B cell (primary cell): ENCODE measurements around the gene FSTL3. TPM values are rescaled to one million over a fixed set of nuclear protein-coding genes. Genes with fewer than 3 reads are reported as not detected.
"Not testable (repeated sequence)": the region's sequence is repeated elsewhere in the genome, so short reads cannot be mapped to it uniquely, and the experiment has no call there.

Experiments used
- ATAC-seq: fragments of 200-7000 bp; cut with Tn5 transposase; one replicate; pipeline ENCODE4 v1.10.0; 2021; ENCODE audit warnings: low read depth, mild to moderate bottlenecking, moderate number of reproducible peaks, moderate library complexity
- CTCF ChIA-PET: fragments of 350-600 bp; sonication (Branson Sonifier 250); formaldehyde crosslinking; loops from one replicate; lab custom pipeline; 2021; ENCODE audit warnings: antibody characterized with exemption, inconsistent platforms; lab: Charles Lee
- POLR2A ChIA-PET: fragments of 350-600 bp; sonication (Branson Sonifier 250); formaldehyde crosslinking; loops from one replicate; lab custom pipeline; 2021; ENCODE audit warnings: antibody characterized with exemption; lab: Charles Lee
- DNase-seq: peaks from one replicate; pipeline ENCODE4 v3.0.0; 2013
- H2AFZ ChIP-seq: 2 replicates; pipeline ENCODE4 v1.6.1; 2012; ENCODE audit warnings: mild to moderate bottlenecking, low read depth, low read length; ENCODE audit not compliant: insufficient read depth, poor library complexity, severe bottlenecking
- H3K27ac ChIP-seq, 2 donors: 1 replicate in 1 of 2; 2 replicates in 1 of 2; pipeline ENCODE4 v1.5.1; 2012 to 2013; ENCODE audit warnings: low read length in 2 of 2, mild to moderate bottlenecking in 2 of 2, moderate library complexity in 1 of 2
- H3K27me3 ChIP-seq, 4 experiments: fragments of 200-600 bp in 1 of 4; sonication (generic) in 1 of 4; replicated peaks in 1 of 4; 1 replicate in 2 of 4; 2 replicates in 2 of 4; pipeline versions ENCODE4 v1.6.1 to v1.7.0; 2013 to 2016; ENCODE audit warnings: low read length in 3 of 4, mild to moderate bottlenecking in 2 of 4, mixed read lengths in 1 of 4, moderate library complexity in 1 of 4; ENCODE audit not compliant: insufficient read depth in 4 of 4, control insufficient read depth in 3 of 4; ENCODE audit errors: control extremely low read depth in 1 of 4
- H3K36me3 ChIP-seq, 2 experiments: replicated peaks in 1 of 2; 1 replicate in 1 of 2; 2 replicates in 1 of 2; pipeline versions ENCODE4 v1.6.1 to v1.7.1; 2013; ENCODE audit warnings: low read length in 1 of 2; ENCODE audit not compliant: insufficient read depth in 2 of 2, control insufficient read depth in 1 of 2; ENCODE audit errors: control extremely low read depth in 1 of 2, extremely low read depth in 1 of 2
- H3K4me1 ChIP-seq, 2 donors: fragments of 200-600 bp in 1 of 2; sonication (generic) in 1 of 2; 1 replicate in 1 of 2; 2 replicates in 1 of 2; pipeline versions ENCODE4 v1.5.1 to v1.6.1; 2013 to 2017; ENCODE audit warnings: low read length in 2 of 2; ENCODE audit not compliant: control insufficient read depth in 2 of 2, insufficient read depth in 2 of 2
- H3K4me2 ChIP-seq: replicated peaks from 2 replicates; pipeline ENCODE3; 2012; ENCODE audit warnings: mild to moderate bottlenecking, low read depth, low read length; ENCODE audit not compliant: poor library complexity, severe bottlenecking
- H3K4me3 ChIP-seq, 5 experiments: fragments of 200-600 bp in 1 of 5; sonication (generic) in 1 of 5; 1 replicate in 3 of 5; 2 replicates in 2 of 5; pipeline versions ENCODE4 v1.5.1 to v1.7.0; 2011 to 2016; ENCODE audit warnings: low read length in 4 of 5, mild to moderate bottlenecking in 4 of 5, low read depth in 2 of 5, control low read depth in 1 of 5, moderate library complexity in 1 of 5; ENCODE audit not compliant: insufficient read depth in 1 of 5; ENCODE audit errors: control extremely low read depth in 1 of 5, extremely low read depth in 1 of 5
- H3K79me2 ChIP-seq: fragments of 200-600 bp; sonication (generic); one replicate; pipeline ENCODE4 v1.6.0; 2016; ENCODE audit warnings: low read length; ENCODE audit not compliant: control insufficient read depth, insufficient read depth
- H3K9ac ChIP-seq: fragments of 200-600 bp; sonication (generic); 2 replicates; pipeline ENCODE4 v1.6.1; 2017; ENCODE audit warnings: mild to moderate bottlenecking, low read length, moderate library complexity
- H3K9me3 ChIP-seq, 3 donors: one replicate each; pipeline versions ENCODE4 v1.6.1 to v1.7.1; 2013; ENCODE audit warnings: low read length in 2 of 3; ENCODE audit not compliant: control insufficient read depth in 2 of 3, insufficient read depth in 1 of 3; ENCODE audit errors: control extremely low read depth in 1 of 3
- H4K20me1 ChIP-seq: 2 replicates; pipeline ENCODE4 v1.6.0; 2012; ENCODE audit warnings: mild to moderate bottlenecking, low read length; ENCODE audit not compliant: insufficient read depth, control insufficient read depth, poor library complexity, severe bottlenecking
- H3K27ac Mint-ChIP-seq: one replicate; pipeline ENCODE4 v1.8.0; 2021; ENCODE audit warnings: mixed read lengths
- H3K27me3 Mint-ChIP-seq: one replicate; pipeline ENCODE4 v1.8.0; 2021; ENCODE audit warnings: mixed read lengths
- H3K4me1 Mint-ChIP-seq: one replicate; pipeline ENCODE4 v1.8.0; 2021; ENCODE audit warnings: mixed read lengths
- H3K4me3 Mint-ChIP-seq: one replicate; pipeline ENCODE4 v1.8.0; 2021; ENCODE audit warnings: mixed read lengths
- H3K9me3 Mint-ChIP-seq: one replicate; pipeline ENCODE4 v1.8.0; 2022; ENCODE audit warnings: mixed read lengths; ENCODE audit not compliant: insufficient read depth
- EZH2 ChIP-seq: IDR thresholded peaks from 2 replicates; pipeline ENCODE4 v1.6.1; 2012; ENCODE audit warnings: borderline replicate concordance, low read depth, mild to moderate bottlenecking, moderate library complexity, low read length; ENCODE audit not compliant: insufficient read depth, poor library complexity, severe bottlenecking
- WGBS: methylation state at CpG from one replicate; pipeline ENCODE4 v1.1.5; 2013; ENCODE audit warnings: missing lambda C conversion rate; ENCODE audit not compliant: insufficient coverage; 5-methylcytosine and 5-hydroxymethylcytosine counted together
- intact Hi-C: fragments of 100-400 bp; cut with micrococcal nuclease; formaldehyde crosslinking; loops from one replicate; pipeline ENCODE4 v1.10.0; 2022
- polyA plus RNA-seq: library from polyadenylated mRNA; depleted of rRNA; stranded (reverse); fragments of >200 nt; gene quantifications from 2 replicates; pipeline ENCODE4 v1.2.3, GENCODE V29; 2012
- total RNA-seq, 2 donors: library from RNA; stranded (reverse); fragments of 120-200 nt in 1 of 2; gene quantifications; 1 replicate in 1 of 2; 2 replicates in 1 of 2; pipeline versions ENCODE4 v1.2.3 to v1.2.4, GENCODE V29; 2013 to 2022
- TF ChIP-seq, protein P1 (sequence below): fragments of 200-600 bp; IDR thresholded peaks from one replicate; pipeline ENCODE4 v1.8.0; 2022; ENCODE audit warnings: antibody characterized with exemption, mild to moderate bottlenecking

The FSTL3 gene
- total and polyA plus RNA-seq, 2 donors (not counting 1 experiment from before 2014, with no cell fraction given) = 2.6 to 5.8 TPM

DNA sequence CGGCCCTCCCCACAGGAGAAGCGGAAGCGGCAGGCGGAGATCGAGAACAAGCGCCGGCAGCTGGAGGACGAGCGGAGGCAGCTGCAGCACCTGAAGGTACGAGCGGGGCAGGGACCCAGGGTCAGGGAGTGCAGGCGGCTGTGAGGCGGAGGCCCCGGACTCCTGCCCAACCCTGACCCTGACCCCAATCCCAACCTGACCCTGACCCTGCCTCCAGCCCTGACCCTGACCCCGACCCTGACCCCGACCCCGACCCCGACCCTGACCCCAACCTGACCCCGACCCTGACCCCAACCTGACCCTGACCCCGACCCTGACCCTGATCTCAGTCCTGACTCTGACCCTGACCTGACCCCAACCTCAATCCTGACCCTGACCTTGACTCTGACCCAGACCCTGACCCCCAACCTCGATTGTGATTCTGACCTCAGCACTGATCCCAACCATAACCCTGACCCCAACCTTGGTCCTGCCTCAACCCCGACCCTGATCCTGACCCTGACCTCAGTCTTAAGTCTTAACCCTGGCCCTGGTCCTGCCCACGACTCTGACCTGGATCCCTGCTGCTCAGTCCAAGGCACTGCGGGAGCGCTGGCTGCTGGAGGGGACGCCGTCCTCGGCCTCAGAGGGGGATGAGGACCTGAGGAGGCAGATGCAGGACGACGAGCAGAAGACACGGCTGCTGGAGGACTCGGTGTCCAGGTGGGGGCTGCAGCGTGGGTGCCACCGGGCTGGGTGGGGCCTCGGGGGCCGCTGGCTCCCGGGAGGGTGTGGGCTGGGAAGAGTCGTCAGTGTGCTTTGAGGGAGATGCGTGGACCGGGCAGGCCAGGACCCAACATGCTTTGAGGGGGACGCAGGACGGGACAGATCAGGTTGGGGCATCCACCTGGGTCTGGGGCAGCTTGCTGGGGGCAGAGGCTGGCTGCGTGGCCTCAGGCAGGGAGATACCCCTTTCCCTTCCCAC, 51.1 kb downstream of the FSTL3 start:
- POLR2A ChIA-PET = no interaction called here
- H3K36me3 ChIP-seq = no peaks in the 10 kb centered on the region
- H3K27ac ChIP-seq = no peak overlapping the region
- no peak overlapping the region for H3K4me3 ChIP-seq
- no peak for DNase-seq
- intact Hi-C loops = no loop called here
- H4K20me1 ChIP-seq = no peaks in the 10 kb centered on the region
- H3K27me3 Mint-ChIP-seq = peaks cover 3% of the 10 kb centered on the region
- no peak overlapping the region for H3K9ac ChIP-seq
- no peaks in the 10 kb centered on the region for H3K79me2 ChIP-seq
- H3K4me1 Mint-ChIP-seq = peaks cover 10% of the 10 kb centered on the region
- TF ChIP-seq EZH2 = no peak
- TF ChIP-seq, protein P1, sequence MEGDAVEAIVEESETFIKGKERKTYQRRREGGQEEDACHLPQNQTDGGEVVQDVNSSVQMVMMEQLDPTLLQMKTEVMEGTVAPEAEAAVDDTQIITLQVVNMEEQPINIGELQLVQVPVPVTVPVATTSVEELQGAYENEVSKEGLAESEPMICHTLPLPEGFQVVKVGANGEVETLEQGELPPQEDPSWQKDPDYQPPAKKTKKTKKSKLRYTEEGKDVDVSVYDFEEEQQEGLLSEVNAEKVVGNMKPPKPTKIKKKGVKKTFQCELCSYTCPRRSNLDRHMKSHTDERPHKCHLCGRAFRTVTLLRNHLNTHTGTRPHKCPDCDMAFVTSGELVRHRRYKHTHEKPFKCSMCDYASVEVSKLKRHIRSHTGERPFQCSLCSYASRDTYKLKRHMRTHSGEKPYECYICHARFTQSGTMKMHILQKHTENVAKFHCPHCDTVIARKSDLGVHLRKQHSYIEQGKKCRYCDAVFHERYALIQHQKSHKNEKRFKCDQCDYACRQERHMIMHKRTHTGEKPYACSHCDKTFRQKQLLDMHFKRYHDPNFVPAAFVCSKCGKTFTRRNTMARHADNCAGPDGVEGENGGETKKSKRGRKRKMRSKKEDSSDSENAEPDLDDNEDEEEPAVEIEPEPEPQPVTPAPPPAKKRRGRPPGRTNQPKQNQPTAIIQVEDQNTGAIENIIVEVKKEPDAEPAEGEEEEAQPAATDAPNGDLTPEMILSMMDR = no peak
- H3K27ac Mint-ChIP-seq = no peak overlapping the region
- peaks cover 0 to 12% (median 0%) of the 10 kb centered on the region in 4 experiments for H3K27me3 ChIP-seq
- 86% methylated on average over 40 of the region's 43 CpGs for WGBS
- CTCF ChIA-PET = no interaction called here
- ATAC-seq = no peak
- no peaks in the 10 kb centered on the region for H3K9me3 Mint-ChIP-seq
- peaks cover 8 to 15% of the 10 kb centered on the region in 2 donors for H3K4me1 ChIP-seq
- H3K4me2 ChIP-seq = no peak overlapping the region
- H3K4me3 Mint-ChIP-seq = no peak overlapping the region
- H2AFZ ChIP-seq = no peak overlapping the region
- peaks cover 0 to 7% (median 0%) of the 10 kb centered on the region in 3 donors for H3K9me3 ChIP-seq

DNA sequence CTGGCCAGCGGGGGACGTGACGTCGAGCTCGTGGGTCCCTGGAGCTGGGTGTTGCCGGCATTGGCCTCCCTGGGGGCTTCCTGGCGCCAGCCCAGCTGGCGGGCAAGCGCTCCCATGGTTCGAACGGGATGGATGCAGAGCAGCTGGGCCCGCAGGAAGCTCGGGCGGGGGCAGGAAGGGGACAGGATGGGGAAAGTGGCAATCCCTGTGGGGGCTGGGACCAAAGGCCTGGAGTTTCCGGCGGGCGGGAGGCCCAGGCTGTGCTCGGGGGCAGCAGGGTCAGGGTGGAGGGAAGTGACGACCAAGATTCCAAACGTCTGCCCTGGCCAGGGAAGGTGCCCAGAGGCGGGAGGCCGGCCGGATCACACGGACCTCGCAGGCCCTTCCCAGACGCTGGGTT, 51.8 kb downstream of the FSTL3 start:
- Mint-ChIP-seq H3K4me3 (no peak overlapping the region), H3K27ac (no peak overlapping the region), H3K27me3 (peaks cover 3% of the 10 kb centered on the region), H3K4me1 (peaks cover 5% of the 10 kb centered on the region), H3K9me3 (no peaks in the 10 kb centered on the region)
- no peaks in the 10 kb centered on the region for H3K79me2 ChIP-seq
- H3K4me2 ChIP-seq = no peak overlapping the region
- no peak for DNase-seq
- H4K20me1 ChIP-seq = no peaks in the 10 kb centered on the region
- no peaks in the 10 kb centered on the region for H3K36me3 ChIP-seq
- H3K9me3 ChIP-seq = peaks cover 0 to 2% (median 0%) of the 10 kb centered on the region in 3 donors
- no peak overlapping the region for H3K9ac ChIP-seq
- H3K4me1 ChIP-seq = peaks cover under 1 to 8% of the 10 kb centered on the region in 2 donors
- intact Hi-C loops = no loop called here
- CTCF ChIA-PET = no interaction called here
- POLR2A ChIA-PET = no interaction called here
- H3K27ac ChIP-seq = no peak overlapping the region
- H3K27me3 ChIP-seq = peaks cover 0 to 5% (median 0%) of the 10 kb centered on the region in 4 experiments
- H2AFZ ChIP-seq = no peak overlapping the region
- ATAC-seq = no peak
- WGBS = 64% methylated on average over 26 of the region's 26 CpGs
- H3K4me3 ChIP-seq = no peak overlapping the region
- TF ChIP-seq, protein P1 = no peak
- no peak for TF ChIP-seq EZH2

DNA sequence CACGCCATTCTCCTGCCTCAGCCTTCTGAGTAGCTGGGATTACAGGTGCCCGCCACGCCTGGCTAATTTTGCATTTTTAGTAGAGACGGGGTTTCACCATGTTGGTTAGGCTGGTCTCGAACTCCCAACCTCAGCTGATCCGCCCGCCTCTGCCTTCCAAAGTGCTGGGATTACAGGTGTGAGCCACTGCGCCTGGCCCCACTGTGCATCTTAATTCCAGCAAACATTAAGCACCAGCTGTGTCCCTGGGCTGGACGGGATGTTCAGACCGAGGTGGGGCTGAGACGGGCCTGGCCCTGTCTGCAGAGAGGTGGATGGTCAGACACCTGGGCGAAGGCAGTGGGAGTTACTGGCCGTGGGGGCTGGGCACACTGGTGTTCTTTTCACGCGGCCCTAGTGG, 53.4 kb downstream of the FSTL3 start:
- H3K4me1 ChIP-seq, H3K4me3 ChIP-seq, H3K9ac ChIP-seq, H2AFZ ChIP-seq, H3K27ac Mint-ChIP-seq, intact Hi-C loops, ATAC-seq, H3K79me2 ChIP-seq, H3K36me3 ChIP-seq, POLR2A ChIA-PET, H3K4me2 ChIP-seq, H3K27ac ChIP-seq, H3K4me3 Mint-ChIP-seq, H3K9me3 ChIP-seq, H3K27me3 Mint-ChIP-seq, H3K4me1 Mint-ChIP-seq, H3K27me3 ChIP-seq, H3K9me3 Mint-ChIP-seq, DNase-seq, H4K20me1 ChIP-seq: not testable (repeated sequence)
- WGBS = 94% methylated on average over 14 of the region's 15 CpGs
- CTCF ChIA-PET = interaction anchor here (1.7 kb wide), 1 partner anchor 10 kb away, joined by 5 read pairs; no protein-coding TSS in a partner anchor
